Stimulated activated CD8-positive, alpha-beta memory T cell treated with anti-CD3 and anti-CD28 coated beads, Interleukin-12 subunit alpha, Interleukin-12 subunit beta, amount 100 ng/mL, for 4 hours (primary cell): ENCODE data around the gene SPDEF.

ENCODE experiments used
- DNase-seq: peaks from one replicate; pipeline ENCODE4 v3.0.0-alpha.2; 2020; ENCODE audit warnings: low read depth

SPDEF gene

GRCh38 chr6:34544776-34545471 is 11.2 kb downstream of the SPDEF start:
- DNase-seq, result no peak

DNA sequence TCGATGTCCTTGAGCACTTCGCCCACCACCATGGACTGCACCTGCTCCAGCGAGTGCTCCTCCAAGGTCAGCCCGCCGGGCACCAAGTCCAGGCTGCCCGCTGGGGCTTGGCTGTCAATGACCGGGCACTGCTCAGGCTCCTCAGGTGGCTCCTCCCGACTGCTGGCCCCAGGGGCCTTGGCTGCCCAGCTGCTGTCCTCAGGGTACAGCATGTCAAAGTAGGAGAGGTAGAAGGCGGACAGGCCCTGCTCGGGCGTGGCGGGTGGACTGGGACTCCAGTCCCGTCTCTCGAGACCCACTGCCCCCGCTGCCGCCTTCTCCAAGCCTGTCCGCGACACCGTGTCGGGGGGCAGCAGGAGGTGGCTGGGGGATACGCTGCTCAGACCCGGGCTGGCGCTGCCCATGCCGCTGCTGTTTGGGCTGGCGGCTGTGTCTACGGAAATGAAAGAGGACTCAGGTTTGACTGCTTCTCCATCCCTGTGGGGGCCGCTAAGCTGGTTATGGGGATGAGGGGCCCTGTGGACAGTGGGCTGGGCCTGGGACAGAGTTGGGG is 12.0 kb downstream of the SPDEF start:
- no peak for DNase-seq

GRCh38 chr6:34543421-34543820 is 12.7 kb downstream of the SPDEF start:
- DNase-seq, result no peak

- no peak for DNase-seq
These were observed 15.3 kb downstream of the SPDEF start for GRCh38 chr6:34540841-34541240.

- no peak for DNase-seq
These were observed 15.9 kb downstream of the SPDEF start for GRCh38 chr6:34540222-34540621.

- DNase-seq, result no peak
These were observed 16.9 kb downstream of the SPDEF start for GRCh38 chr6:34539181-34539580.

GRCh38 chr6:34538581-34538980 is 17.5 kb downstream of the SPDEF start:
- no peak for DNase-seq

- DNase-seq, result no peak
These were observed 18.1 kb downstream of the SPDEF start for GRCh38 chr6:34537922-34538550.

DNA sequence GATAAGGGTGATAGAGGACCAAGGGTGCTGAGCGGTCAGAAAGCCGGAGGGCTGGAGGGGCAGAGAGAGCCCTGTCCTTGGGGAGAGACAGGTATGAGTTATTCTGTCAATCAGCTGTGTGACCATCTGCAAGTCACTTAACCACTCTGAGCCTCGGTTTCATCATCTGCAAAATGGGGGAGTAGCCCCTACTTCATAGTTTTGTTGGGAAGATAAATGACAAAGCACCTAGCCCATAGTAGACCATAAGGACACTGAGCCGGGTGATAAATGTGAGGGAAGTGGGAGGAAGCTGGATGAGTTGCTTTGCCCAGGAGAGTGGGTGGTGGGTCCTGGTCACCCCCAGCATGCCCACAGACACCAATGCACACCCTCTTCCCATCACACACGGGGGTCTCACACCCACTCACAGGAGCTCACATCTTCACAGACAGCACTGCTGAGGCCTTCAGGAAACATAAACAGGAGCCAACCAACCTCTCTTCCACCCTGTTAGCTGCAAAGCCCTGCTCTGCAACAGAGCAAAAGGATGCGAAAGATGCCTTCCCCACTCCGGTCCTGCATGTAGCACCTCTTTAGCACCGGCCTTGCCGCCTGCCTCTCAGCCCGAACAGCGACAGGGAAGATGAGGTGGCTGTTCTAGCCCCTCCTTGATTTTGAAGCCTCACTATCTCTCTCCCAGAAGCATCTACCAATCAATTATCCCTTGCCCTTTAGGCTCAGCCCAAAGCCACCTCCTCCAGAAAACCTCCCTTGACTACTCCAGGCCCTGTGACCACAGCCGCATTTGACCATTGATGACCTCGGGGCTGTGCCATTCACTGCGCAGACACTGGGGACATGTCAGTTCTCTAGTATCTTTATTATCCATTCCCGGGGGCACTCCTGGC is 18.9 kb downstream of the SPDEF start:
- DNase-seq, result no peak

DNA sequence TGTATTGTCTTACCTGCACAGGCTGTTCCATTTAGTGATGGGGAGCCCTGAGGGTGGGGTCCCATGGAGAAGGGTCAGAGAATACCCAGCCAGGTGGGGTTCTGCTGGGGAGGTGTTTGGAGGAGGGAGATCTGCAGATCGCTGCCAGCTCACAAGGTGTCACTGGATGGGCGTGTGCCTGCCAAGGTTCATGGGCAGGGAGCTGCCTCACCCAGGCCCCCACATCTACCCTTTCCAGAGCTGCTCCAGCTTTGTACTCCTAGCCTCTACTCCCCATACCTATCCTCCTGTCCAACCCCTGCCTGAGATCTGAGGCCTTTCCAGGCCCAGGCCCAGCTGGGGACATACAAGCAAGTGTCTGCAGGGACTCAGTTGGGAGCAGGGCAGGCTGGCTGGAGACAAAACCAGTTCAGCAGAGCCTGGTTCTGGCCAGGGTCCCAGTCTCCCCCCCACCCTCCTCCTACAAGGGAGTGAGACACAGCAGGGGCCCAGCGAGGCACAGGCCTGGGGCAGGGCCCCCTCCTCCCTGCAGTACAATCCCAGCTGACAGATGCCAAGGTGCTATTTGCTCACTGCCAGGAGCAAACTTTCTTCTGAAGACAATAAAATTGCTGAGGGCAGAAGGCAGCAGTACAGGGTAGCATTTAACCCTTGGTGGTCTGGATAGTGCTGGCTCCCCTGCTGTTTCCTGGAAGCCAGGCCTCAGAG is 19.7 kb downstream of the SPDEF start:
- DNase-seq, result no peak

- DNase-seq, result no peak
These were observed 20.5 kb downstream of the SPDEF start for GRCh38 chr6:34535646-34536045.

DNA sequence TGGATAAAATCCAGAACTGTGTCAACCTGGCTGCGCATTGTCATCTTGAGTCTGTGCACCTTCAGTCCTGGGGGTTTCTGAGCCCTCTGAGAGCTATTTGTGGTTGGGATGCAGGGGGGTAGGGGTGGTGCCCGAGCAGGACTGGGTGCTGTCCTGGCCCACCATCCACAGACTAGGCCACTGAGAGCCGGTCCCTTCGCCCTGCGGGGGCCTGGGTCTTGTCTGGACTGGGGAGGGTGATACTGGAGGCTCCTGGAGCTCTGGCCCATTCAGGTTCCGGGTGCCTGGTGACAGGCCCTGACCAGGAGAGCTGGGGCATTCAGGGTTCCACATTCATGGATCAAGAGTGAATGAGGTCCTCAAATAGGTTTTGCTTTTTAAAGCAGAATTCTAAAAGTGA is 20.9 kb downstream of the SPDEF start:
- DNase-seq, result no peak

DNA sequence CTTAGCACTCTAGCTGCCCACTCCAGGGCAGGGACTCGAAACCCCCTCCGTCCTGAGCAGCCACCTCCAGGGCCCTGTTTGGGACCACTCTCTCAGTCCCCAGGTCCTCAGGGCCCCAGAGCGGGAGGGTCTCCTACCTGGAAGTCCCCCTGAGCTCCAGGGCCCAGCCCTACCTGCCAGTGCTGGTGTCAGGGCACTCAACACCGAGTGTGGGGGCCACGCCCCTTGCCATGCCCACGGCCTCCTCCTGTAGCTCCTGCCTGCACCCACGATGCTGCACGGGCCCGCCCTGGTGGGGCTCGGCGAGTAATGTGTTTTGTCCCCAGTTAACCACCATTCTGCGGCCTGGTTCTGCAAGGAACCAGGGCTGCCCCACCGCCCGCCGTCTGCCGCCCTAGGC is 21.5 kb downstream of the SPDEF start:
- DNase-seq, result no peak

- DNase-seq, result no peak
These were observed 22.0 kb downstream of the SPDEF start for GRCh38 chr6:34534146-34534545.

GRCh38 chr6:34532230-34532629 is 23.9 kb downstream of the SPDEF start:
- no peak for DNase-seq

GRCh38 chr6:34531580-34532201 is 24.4 kb downstream of the SPDEF start:
- no peak for DNase-seq

DNA sequence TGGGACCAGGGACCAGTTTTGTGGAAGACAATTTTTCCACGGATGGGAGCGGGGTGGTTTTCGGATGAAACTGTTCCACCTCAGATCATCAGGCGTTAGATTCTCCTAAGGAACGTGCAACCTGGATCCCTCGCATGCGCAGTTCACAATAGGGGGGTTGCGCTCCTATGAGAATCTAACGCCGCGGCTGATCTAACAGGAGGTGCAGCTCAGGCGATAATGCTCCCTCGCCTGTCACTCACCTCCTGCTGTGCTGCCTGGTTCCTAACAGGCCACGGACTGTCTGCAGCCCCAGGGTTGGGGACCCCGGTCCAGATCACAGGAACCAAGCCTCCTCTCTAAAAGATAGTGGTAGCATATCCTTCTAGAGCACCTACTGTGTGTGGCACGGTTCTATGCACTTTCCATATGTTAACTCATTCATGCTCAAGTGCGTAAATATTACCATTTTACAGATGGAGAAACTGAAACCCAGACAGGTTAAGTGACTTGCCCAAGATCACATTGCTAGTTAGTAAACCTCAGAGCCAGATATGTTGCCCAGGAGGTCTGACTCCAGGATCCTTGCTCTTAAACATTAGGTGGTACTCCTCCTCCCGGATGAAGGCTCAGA is 25.3 kb downstream of the SPDEF start:
- no peak for DNase-seq

DNA sequence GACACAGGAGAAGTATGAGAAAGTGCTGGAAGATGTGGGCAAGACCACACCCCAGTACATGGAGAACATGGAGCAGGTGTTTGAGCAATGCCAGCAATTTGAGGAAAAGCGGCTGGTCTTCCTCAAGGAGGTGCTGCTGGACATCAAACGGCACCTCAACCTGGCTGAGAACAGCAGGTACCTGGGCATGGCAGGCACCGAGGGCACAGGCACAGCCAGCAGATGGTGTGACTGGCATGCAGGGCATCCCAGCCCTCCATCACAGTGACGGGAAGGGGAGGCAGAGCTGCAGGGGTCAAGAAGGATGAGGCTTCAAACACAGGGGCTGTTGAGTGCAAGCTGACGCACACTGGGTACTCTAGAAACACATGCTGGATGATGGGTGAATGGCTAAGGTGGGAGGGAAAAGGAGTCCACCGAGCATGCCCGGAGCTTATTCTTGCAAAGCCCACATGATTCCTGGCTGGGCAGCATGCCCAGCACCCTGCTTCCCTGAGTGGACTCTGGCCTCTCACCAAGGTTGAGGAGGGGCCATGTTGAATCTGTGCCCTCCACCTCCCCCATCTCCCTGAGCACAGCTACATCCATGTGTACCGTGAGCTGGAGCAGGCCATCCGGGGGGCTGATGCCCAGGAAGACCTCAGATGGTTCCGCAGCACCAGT is 26.3 kb downstream of the SPDEF start:
- DNase-seq, result no peak

GRCh38 chr6:34528996-34529664 is 27.0 kb downstream of the SPDEF start:
- no peak for DNase-seq
